Measurements from ENCODE around the gene NMD3. TPM values are rescaled to one million over a fixed set of nuclear protein-coding genes. Genes with fewer than 3 reads are reported as not detected.
A peak's percentile ranks its signal among the peaks of the same experiment; 100 is the strongest.
"Not testable (repeated sequence)": the region's sequence is repeated elsewhere in the genome, so short reads cannot be mapped to it uniquely, and the experiment has no call there.

The NMD3 gene
- total RNA-seq (2014; rRNA removed; shearing (Covaris generic)) = 52.2 and 62.9 TPM in 2 replicates
- 45.0 and 61.0 TPM in 2 replicates for polyA plus RNA-seq (2015; cell fraction: cytosol; rRNA removed)
- polyA plus RNA-seq (2015; cell fraction: nucleus; rRNA removed) = 61.3 and 78.2 TPM in 2 replicates

GRCh38 chr3:161220850-161221753 is at the start of gene NMD3:
Gene NMD3, plus strand, starts transcription at chr3:161221311. Its CDS starts 703 bp downstream, at chr3:161222014.
- DNase-seq (ENCODE audit: low read depth, low spot score) = peak; percentile 95
- in situ Hi-C loops (cut with HindIII; ENCODE audit: low pct_unique_long_range_greater_than_20kb, low sequenced_read_pairs) = no loop called here

GRCh38 chr3:161171639-161172552 is 49.2 kb upstream of the NMD3 start:
- peak; percentile 47 for DNase-seq (ENCODE audit: low read depth, low spot score)
- in situ Hi-C loops (cut with HindIII; ENCODE audit: low pct_unique_long_range_greater_than_20kb, low sequenced_read_pairs) = no loop called here

- in situ Hi-C loops (cut with HindIII; ENCODE audit: low pct_unique_long_range_greater_than_20kb, low sequenced_read_pairs) = no loop called here
- no peak for DNase-seq (ENCODE audit: low read depth, low spot score)
These were observed 45.6 kb upstream of the NMD3 start for GRCh38 chr3:161175506-161175905.

GRCh38 chr3:161177991-161178390 is 43.1 kb upstream of the NMD3 start:
- no peak for DNase-seq (ENCODE audit: low read depth, low spot score)
- in situ Hi-C loops (cut with HindIII; ENCODE audit: low pct_unique_long_range_greater_than_20kb, low sequenced_read_pairs) = no loop called here

- in situ Hi-C loops (cut with HindIII; ENCODE audit: low pct_unique_long_range_greater_than_20kb, low sequenced_read_pairs); DNase-seq (ENCODE audit: low read depth, low spot score): not testable (repeated sequence)
These were observed 39.7 kb upstream of the NMD3 start for GRCh38 chr3:161181371-161181770.

- in situ Hi-C loops (cut with HindIII; ENCODE audit: low pct_unique_long_range_greater_than_20kb, low sequenced_read_pairs) = no loop called here
- DNase-seq (ENCODE audit: low read depth, low spot score) = no peak
These were observed 34.1 kb upstream of the NMD3 start for GRCh38 chr3:161187046-161187445.

GRCh38 chr3:161197855-161198850 is 23.0 kb upstream of the NMD3 start:
- in situ Hi-C loops (cut with HindIII; ENCODE audit: low pct_unique_long_range_greater_than_20kb, low sequenced_read_pairs) = no loop called here
- no peak for DNase-seq (ENCODE audit: low read depth, low spot score)

GRCh38 chr3:161199926-161200325 is 21.2 kb upstream of the NMD3 start:
- no peak for DNase-seq (ENCODE audit: low read depth, low spot score)
- in situ Hi-C loops (cut with HindIII; ENCODE audit: low pct_unique_long_range_greater_than_20kb, low sequenced_read_pairs) = no loop called here

- in situ Hi-C loops (cut with HindIII; ENCODE audit: low pct_unique_long_range_greater_than_20kb, low sequenced_read_pairs) = no loop called here
- DNase-seq (ENCODE audit: low read depth, low spot score) = no peak
These were observed 17.5 kb upstream of the NMD3 start for GRCh38 chr3:161203485-161204098.

- peak; percentile 23 for DNase-seq (ENCODE audit: low read depth, low spot score)
These were observed 12.2 kb upstream of the NMD3 start for GRCh38 chr3:161208931-161209330.

GRCh38 chr3:161212171-161212771 is 8.8 kb upstream of the NMD3 start:
- in situ Hi-C loops (cut with HindIII; ENCODE audit: low pct_unique_long_range_greater_than_20kb, low sequenced_read_pairs) = no loop called here
- no peak for DNase-seq (ENCODE audit: low read depth, low spot score)

More at GRCh38 chr3:161208931-161209330, 12.2 kb upstream of the NMD3 start:
- in situ Hi-C loops (cut with HindIII; ENCODE audit: low pct_unique_long_range_greater_than_20kb, low sequenced_read_pairs) = no loop called here

GRCh38 chr3:161212906-161213305 is 8.2 kb upstream of the NMD3 start:
- DNase-seq (ENCODE audit: low read depth, low spot score) = no peak
- in situ Hi-C loops (cut with HindIII; ENCODE audit: low pct_unique_long_range_greater_than_20kb, low sequenced_read_pairs) = no loop called here

- in situ Hi-C loops (cut with HindIII; ENCODE audit: low pct_unique_long_range_greater_than_20kb, low sequenced_read_pairs) = no loop called here
- no peak for DNase-seq (ENCODE audit: low read depth, low spot score)
These were observed 7.5 kb upstream of the NMD3 start for GRCh38 chr3:161213644-161214043.

- no peak for DNase-seq (ENCODE audit: low read depth, low spot score)
- in situ Hi-C loops (cut with HindIII; ENCODE audit: low pct_unique_long_range_greater_than_20kb, low sequenced_read_pairs) = no loop called here
These were observed 5.9 kb upstream of the NMD3 start for GRCh38 chr3:161215185-161215584.

- DNase-seq (ENCODE audit: low read depth, low spot score) = no peak
- in situ Hi-C loops (cut with HindIII; ENCODE audit: low pct_unique_long_range_greater_than_20kb, low sequenced_read_pairs) = no loop called here
These were observed 3.6 kb upstream of the NMD3 start for GRCh38 chr3:161217496-161217895.

- DNase-seq (ENCODE audit: low read depth, low spot score) = no peak
- in situ Hi-C loops (cut with HindIII; ENCODE audit: low pct_unique_long_range_greater_than_20kb, low sequenced_read_pairs) = no loop called here
These were observed 1.6 kb upstream of the NMD3 start for GRCh38 chr3:161219495-161219894.

All from SK-MEL-5 (cell line).